HepG2 (cell line): ENCODE data around the gene SYNE2. TPM values are rescaled to one million over a fixed set of nuclear protein-coding genes. Genes with fewer than 3 reads are reported as not detected.

ENCODE experiments used
- ATAC-seq: fragments of 200-7000 bp; cut with Tn5 transposase; 3 replicates; pipeline ENCODE4 v1.9.1; 2020; ENCODE audit warnings: mild to moderate bottlenecking, moderate library complexity
- BruUV-seq: library from RNA; stranded (reverse); fragments of 400-500 nt; replicated peaks from 2 replicates; lab custom pipeline; 2021; lab: Mats Ljungman, UMichigan
- CTCF ChIA-PET: fragments of 300-600 bp; formaldehyde crosslinking; extraction: SDS; loops from one replicate; lab custom pipeline; 2021; ENCODE audit warnings: low total read pairs, inconsistent platforms, low intra/inter-chr PET ratio; lab: Yijun Ruan, JAX
- POLR2A ChIA-PET: fragments of 350-600 bp; sonication (Branson Sonifier 250); formaldehyde crosslinking; loops from one replicate; lab custom pipeline; 2020; ENCODE audit warnings: antibody characterized with exemption, inconsistent platforms; lab: Yijun Ruan, JAX
- DNase-seq: peaks from one replicate; pipeline ENCODE4 v3.0.0-alpha.2; 2015; ENCODE audit warnings: low spot score
- FAIRE-seq: peaks from 3 replicates; lab custom pipeline; 2011; peaks lifted over from hg19 to GRCh38; lab: Jason Lieb, UNC
- H2AFZ ChIP-seq: one replicate; pipeline ENCODE4 v1.6.1; 2011; ENCODE audit warnings: low read length, inconsistent platforms
- H3K27ac ChIP-seq: fragments of 300-600 bp; 3 replicates; pipeline ENCODE4 v1.8.0; 2011; ENCODE audit warnings: mixed run types, mild to moderate bottlenecking, mixed read lengths, low read length, inconsistent platforms; ENCODE audit not compliant: insufficient read depth; ENCODE audit errors: extremely low read length
- H3K27me3 ChIP-seq, 2 experiments: fragments of 200-600 bp in 1 of 2; 2 replicates in 1 of 2; 3 replicates in 1 of 2; pipeline versions ENCODE4 v1.6.0 to v1.8.0; 2011; ENCODE audit warnings: low read length in 2 of 2, mild to moderate bottlenecking in 2 of 2, moderate library complexity in 2 of 2, inconsistent platforms in 1 of 2; ENCODE audit not compliant: insufficient read depth in 2 of 2, control insufficient read depth in 1 of 2
- H3K36me3 ChIP-seq, 2 experiments: fragments of 200-600 bp in 1 of 2; replicated peaks in 1 of 2; 2 replicates in 1 of 2; 3 replicates in 1 of 2; pipeline versions ENCODE4 v1.5.1 to v1.8.0; 2011; ENCODE audit warnings: low read length in 2 of 2, inconsistent platforms in 1 of 2; ENCODE audit not compliant: insufficient read depth in 2 of 2, control insufficient read depth in 1 of 2
- H3K4me1 ChIP-seq: 2 replicates; pipeline ENCODE4 v1.5.1; 2012; ENCODE audit warnings: low read length, inconsistent platforms; ENCODE audit not compliant: insufficient read depth
- H3K4me2 ChIP-seq: 2 replicates; pipeline ENCODE4 v1.6.0; 2011; ENCODE audit warnings: low read depth, low read length, inconsistent platforms
- H3K4me3 ChIP-seq, 3 experiments: fragments of 200-600 bp in 1 of 3; sonication (generic), shearing (Covaris generic) in 1 of 3; replicated peaks in 1 of 3; 2 replicates each; pipeline ENCODE4 v1.5.1; 2011 to 2016; ENCODE audit warnings: low read length in 3 of 3, inconsistent platforms in 2 of 3, low read depth in 2 of 3, mild to moderate bottlenecking in 2 of 3, control low read depth in 1 of 3, mixed read lengths in 1 of 3; ENCODE audit not compliant: insufficient read depth in 1 of 3
- H3K79me2 ChIP-seq: one replicate; pipeline ENCODE4 v1.6.1; 2011; ENCODE audit warnings: low read length, inconsistent platforms; ENCODE audit not compliant: insufficient read depth
- H3K9ac ChIP-seq: 2 replicates; pipeline ENCODE4 v1.6.0; 2011; ENCODE audit warnings: mild to moderate bottlenecking, low read depth, low read length, inconsistent platforms; ENCODE audit not compliant: insufficient read depth
- H3K9me3 ChIP-seq: 2 replicates; pipeline ENCODE4 v1.5.1; 2012; ENCODE audit warnings: mild to moderate bottlenecking, low read length
- H4K20me1 ChIP-seq: 2 replicates; pipeline ENCODE4 v1.6.0; 2011; ENCODE audit warnings: inconsistent platforms, mild to moderate bottlenecking, low read length, moderate library complexity; ENCODE audit not compliant: insufficient read depth
- CSRNP2 ChIP-seq: sonication (generic); formaldehyde crosslinking; conservative IDR thresholded peaks from 2 replicates; pipeline ENCODE4 v1.8.0; 2022; ENCODE audit warnings: low read depth, missing genetic modification reagents
- FOSL2 ChIP-seq: sonication (generic); formaldehyde crosslinking; IDR thresholded peaks from 2 replicates; pipeline ENCODE4 v1.4.0; 2020; ENCODE audit warnings: missing genetic modification reagents
- HIC2 ChIP-seq: sonication (generic); formaldehyde crosslinking; IDR thresholded peaks from 2 replicates; pipeline ENCODE4 v1.9.0; 2022; ENCODE audit warnings: low read depth, missing genetic modification reagents
- JDP2 ChIP-seq: sonication (generic); formaldehyde crosslinking; IDR thresholded peaks from 2 replicates; pipeline ENCODE4 v1.8.1; 2022; ENCODE audit warnings: missing genetic modification reagents, borderline replicate concordance
- PHF20 ChIP-seq: sonication (generic); formaldehyde crosslinking; IDR thresholded peaks from 2 replicates; pipeline ENCODE4 v1.5.0; 2020; ENCODE audit warnings: mild to moderate bottlenecking, missing genetic modification reagents
- POLR2AphosphoS5 ChIP-seq: IDR thresholded peaks from 2 replicates; pipeline ENCODE4 v1.6.1; 2012; ENCODE audit warnings: low read depth, low read length
- THRA ChIP-seq: sonication (generic); formaldehyde crosslinking; IDR thresholded peaks from 2 replicates; pipeline ENCODE4 v1.4.0; 2020; ENCODE audit warnings: missing genetic modification reagents, borderline replicate concordance
- ZNF33A ChIP-seq: sonication (generic); formaldehyde crosslinking; IDR thresholded peaks from 2 replicates; pipeline ENCODE4 v1.5.1; 2020; ENCODE audit warnings: missing genetic modification reagents, mild to moderate bottlenecking, moderate library complexity, borderline replicate concordance
- ZNF407 ChIP-seq: sonication (generic); formaldehyde crosslinking; IDR thresholded peaks from one replicate; pipeline ENCODE4 v1.5.1; 2020; ENCODE audit warnings: mild to moderate bottlenecking, missing genetic modification reagents; ENCODE audit errors: not compliant biosample characterization
- ZNF782 ChIP-seq: sonication (generic); formaldehyde crosslinking; IDR thresholded peaks from 2 replicates; pipeline ENCODE4 v1.4.0; 2020; ENCODE audit warnings: missing genetic modification reagents, mild to moderate bottlenecking, borderline replicate concordance
- in situ Hi-C: cut with HindIII; loops from 2 replicates; pipeline ENCODE4 v1.10.0; 2017; ENCODE audit warnings: low pct_unique_long_range_greater_than_20kb; ENCODE audit not compliant: extremely low pct_ligation_motif_present
- intact Hi-C: fragments of 100-400 bp; cut with micrococcal nuclease; formaldehyde crosslinking; loops from one replicate; pipeline ENCODE4 v1.10.0; 2022; ENCODE audit not compliant: unreplicated experiment
- polyA plus RNA-seq, 8 experiments: library from polyadenylated mRNA; depleted of rRNA in 3 of 8; stranded (reverse) in 7 of 8; unstranded in 1 of 8; fragments of >200 nt; fragmentation: Illumina TruSeq in 4 of 8; extraction: Trizol in 4 of 8; gene quantifications; 2 replicates each; pipeline versions ENCODE4 v1.2.1 to v1.2.3, GENCODE V29; 2011 to 2016; ENCODE audit warnings: low read depth in 4 of 8, missing spikeins in 1 of 8, mixed read lengths in 1 of 8; ENCODE audit not compliant: insufficient read depth in 1 of 8
- total RNA-seq, 5 experiments: library from RNA; depleted of rRNA; stranded (reverse); fragments of >200 nt; fragmentation: Illumina TruSeq; extraction: Trizol; gene quantifications; 2 replicates each; pipeline ENCODE4 v1.2.3, GENCODE V29; 2016; ENCODE audit warnings: low read depth in 1 of 5

SYNE2 gene
- total and polyA plus RNA-seq, 2 of the 13 experiments (the other 11 are each of a cell fraction or from before 2014, with no cell fraction given) = 6.2 to 13.3 TPM

- no peak overlapping the region for H3K4me2 ChIP-seq
- in situ Hi-C loops = no loop called here
- H3K4me3 ChIP-seq = no peak overlapping the region
- H3K27me3 ChIP-seq = no peaks in the 10 kb centered on the region
- POLR2A ChIA-PET = no interaction called here
- no peaks in the 10 kb centered on the region for H3K4me1 ChIP-seq
- ATAC-seq (no peak), FAIRE-seq (no peak), DNase-seq (no peak)
- BruUV-seq = no TSS peak
- no peak overlapping the region for H2AFZ ChIP-seq
- H3K27ac ChIP-seq = no peak overlapping the region
- H3K36me3 ChIP-seq = no peaks in the 10 kb centered on the region
- intact Hi-C loops = no loop called here
- H3K9ac ChIP-seq = no peak overlapping the region
- H3K79me2 ChIP-seq = no peaks in the 10 kb centered on the region
- H4K20me1 ChIP-seq = no peaks in the 10 kb centered on the region
- CTCF ChIA-PET = no interaction called here
- H3K9me3 ChIP-seq = no peaks in the 10 kb centered on the region
- TF ChIP-seq FOSL2 (CRISPR knock-in tag) (no peak), ZNF782 (CRISPR knock-in tag) (no peak), THRA (CRISPR knock-in tag) (no peak), ZNF33A (CRISPR knock-in tag) (no peak), POLR2AphosphoS5 (no peak), ZNF407 (no peak), PHF20 (CRISPR knock-in tag) (no peak), JDP2 (CRISPR knock-in tag) (no peak), HIC2 (CRISPR knock-in tag) (no peak), CSRNP2 (CRISPR knock-in tag) (no peak)
Observed at GRCh38 chr14:64246688-64247087, 393.9 kb downstream of the SYNE2 start.
